Measurements from ENCODE around the gene GREB1. TPM values are rescaled to one million over a fixed set of nuclear protein-coding genes. Genes with fewer than 3 reads are reported as not detected.

The GREB1 gene
- total RNA-seq, 1 donor from 2014 or later = 0.42 TPM

GRCh38 chr2:11509657-11510360 lies 24.0 kb upstream of the GREB1 start:
- POLR2A ChIA-PET = no interaction called here
- Mint-ChIP-seq H3K27me3 (peaks cover 19% of the 10 kb centered on the region), H3K9me3 (no peaks in the 10 kb centered on the region), H3K27ac (no peak overlapping the region), H3K4me1 (no peaks in the 10 kb centered on the region), H3K4me3 (no peak overlapping the region), H3K36me3 (ENCODE audit: low read depth) (no peaks in the 10 kb centered on the region)
- TF ChIP-seq, protein P1, sequence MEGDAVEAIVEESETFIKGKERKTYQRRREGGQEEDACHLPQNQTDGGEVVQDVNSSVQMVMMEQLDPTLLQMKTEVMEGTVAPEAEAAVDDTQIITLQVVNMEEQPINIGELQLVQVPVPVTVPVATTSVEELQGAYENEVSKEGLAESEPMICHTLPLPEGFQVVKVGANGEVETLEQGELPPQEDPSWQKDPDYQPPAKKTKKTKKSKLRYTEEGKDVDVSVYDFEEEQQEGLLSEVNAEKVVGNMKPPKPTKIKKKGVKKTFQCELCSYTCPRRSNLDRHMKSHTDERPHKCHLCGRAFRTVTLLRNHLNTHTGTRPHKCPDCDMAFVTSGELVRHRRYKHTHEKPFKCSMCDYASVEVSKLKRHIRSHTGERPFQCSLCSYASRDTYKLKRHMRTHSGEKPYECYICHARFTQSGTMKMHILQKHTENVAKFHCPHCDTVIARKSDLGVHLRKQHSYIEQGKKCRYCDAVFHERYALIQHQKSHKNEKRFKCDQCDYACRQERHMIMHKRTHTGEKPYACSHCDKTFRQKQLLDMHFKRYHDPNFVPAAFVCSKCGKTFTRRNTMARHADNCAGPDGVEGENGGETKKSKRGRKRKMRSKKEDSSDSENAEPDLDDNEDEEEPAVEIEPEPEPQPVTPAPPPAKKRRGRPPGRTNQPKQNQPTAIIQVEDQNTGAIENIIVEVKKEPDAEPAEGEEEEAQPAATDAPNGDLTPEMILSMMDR (IDR thresholded peaks at IDR 0.05) = no peak
- no peak for DNase-seq
- intact Hi-C loops (cut with micrococcal nuclease) = no loop called here
- CTCF ChIA-PET = no interaction called here
- ATAC-seq (ENCODE audit: low read depth) = no peak

DNA sequence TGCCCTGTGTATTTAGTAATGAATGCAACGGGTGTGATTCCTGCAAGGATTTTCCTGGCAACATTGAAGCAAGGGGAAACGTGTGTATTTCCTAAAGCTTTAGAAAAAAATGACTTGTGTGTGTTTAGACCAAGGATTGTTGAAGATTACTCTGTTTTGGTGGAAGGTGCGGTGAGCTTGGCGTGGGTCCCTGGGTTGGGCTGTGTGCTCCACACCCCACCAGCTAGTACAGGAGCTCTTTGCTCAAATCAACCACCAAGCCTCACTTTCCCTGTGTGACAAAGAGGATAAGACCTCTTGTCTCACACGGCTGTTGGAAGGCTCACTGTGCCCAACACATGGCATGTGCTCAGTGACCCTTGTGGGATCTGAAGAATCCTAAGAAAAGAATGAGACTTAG lies 21.4 kb upstream of the GREB1 start:
- Mint-ChIP-seq H3K4me1 (no peaks in the 10 kb centered on the region), H3K9me3 (no peaks in the 10 kb centered on the region), H3K27me3 (peaks cover 21% of the 10 kb centered on the region), H3K4me3 (no peak overlapping the region), H3K27ac (no peak overlapping the region), H3K36me3 (ENCODE audit: low read depth) (no peaks in the 10 kb centered on the region)
- CTCF ChIA-PET = no interaction called here
- DNase-seq = no peak
- TF ChIP-seq, protein P1 (IDR thresholded peaks at IDR 0.05) = no peak
- intact Hi-C loops (cut with micrococcal nuclease) = no loop called here
- ATAC-seq (ENCODE audit: low read depth) = no peak
- POLR2A ChIA-PET = no interaction called here

DNA sequence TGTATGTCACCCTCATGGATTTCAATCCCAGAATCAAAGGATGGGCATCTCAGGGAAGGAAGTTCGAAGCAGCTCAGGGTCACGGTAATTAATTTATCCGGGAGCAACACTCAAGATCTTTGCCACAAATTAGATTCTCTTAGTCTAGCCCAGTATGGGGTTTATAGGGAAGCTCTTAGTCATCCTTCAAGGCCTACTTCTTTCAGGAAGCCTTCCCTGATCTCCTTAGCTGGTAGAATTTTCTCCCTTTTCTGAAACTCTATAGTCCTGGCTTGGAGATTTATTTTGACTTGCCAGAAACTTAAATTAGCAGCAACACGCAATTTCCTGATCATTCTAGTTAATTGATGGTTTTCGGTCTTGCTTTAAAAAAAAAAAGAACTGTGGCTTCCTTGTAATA lies 20.5 kb upstream of the GREB1 start:
- TF ChIP-seq, protein P1 (IDR thresholded peaks at IDR 0.05) = no peak
- peaks cover 17% of the 10 kb centered on the region for H3K27me3 Mint-ChIP-seq
- H3K9me3 Mint-ChIP-seq = no peaks in the 10 kb centered on the region
- no peak overlapping the region for H3K27ac Mint-ChIP-seq
- ATAC-seq (ENCODE audit: low read depth) = no peak
- no peak overlapping the region for H3K4me3 Mint-ChIP-seq
- ChIA-PET CTCF (no interaction called here), POLR2A (no interaction called here)
- intact Hi-C loops (cut with micrococcal nuclease) = no loop called here
- H3K36me3 Mint-ChIP-seq (ENCODE audit: low read depth) = no peaks in the 10 kb centered on the region
- no peaks in the 10 kb centered on the region for H3K4me1 Mint-ChIP-seq
- no peak for DNase-seq

- Mint-ChIP-seq H3K4me1 (no peaks in the 10 kb centered on the region), H3K27ac (no peak overlapping the region), H3K36me3 (ENCODE audit: low read depth) (no peaks in the 10 kb centered on the region), H3K27me3 (peaks cover 15% of the 10 kb centered on the region), H3K4me3 (no peak overlapping the region), H3K9me3 (no peaks in the 10 kb centered on the region)
- DNase-seq = no peak
- TF ChIP-seq, protein P1 (IDR thresholded peaks at IDR 0.05) = no peak
- CTCF ChIA-PET = no interaction called here
- POLR2A ChIA-PET = no interaction called here
- ATAC-seq (ENCODE audit: low read depth) = no peak
- intact Hi-C loops (cut with micrococcal nuclease) = no loop called here
Measured at GRCh38 chr2:11514081-11514730, 19.6 kb upstream of the GREB1 start.

DNA sequence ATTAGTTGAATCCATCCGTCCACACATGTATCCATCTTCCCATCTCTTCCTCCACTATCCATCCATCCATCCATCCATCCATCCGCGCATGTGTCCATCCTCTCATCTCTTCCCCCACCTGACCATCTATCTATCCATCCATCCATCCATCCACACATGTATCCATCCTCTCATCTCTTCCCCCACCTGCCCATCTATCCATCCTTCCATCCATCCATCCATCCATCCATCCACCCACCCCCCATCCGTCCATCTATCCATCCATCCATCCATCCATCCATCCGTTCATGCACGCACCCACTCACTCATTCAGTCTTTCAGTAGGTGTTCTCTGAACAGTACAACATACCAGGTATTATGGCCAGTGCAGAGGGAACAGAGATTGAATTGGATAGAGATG lies 18.9 kb upstream of the GREB1 start:
- no peak for DNase-seq
- no peak overlapping the region for H3K4me3 Mint-ChIP-seq
- H3K9me3 Mint-ChIP-seq = no peaks in the 10 kb centered on the region
- no peak for ATAC-seq (ENCODE audit: low read depth)
- POLR2A ChIA-PET = no interaction called here
- no peak overlapping the region for H3K27ac Mint-ChIP-seq
- H3K4me1 Mint-ChIP-seq = no peaks in the 10 kb centered on the region
- peaks cover 13% of the 10 kb centered on the region for H3K27me3 Mint-ChIP-seq
- H3K36me3 Mint-ChIP-seq (ENCODE audit: low read depth) = no peaks in the 10 kb centered on the region
- intact Hi-C loops (cut with micrococcal nuclease) = no loop called here
- CTCF ChIA-PET = no interaction called here
- TF ChIP-seq, protein P1 (IDR thresholded peaks at IDR 0.05) = no peak
